ENCODE measurements around the gene DHX32.

DHX32 gene

GRCh38 chr10:125845617-125846016, 35.5 kb downstream of the DHX32 start:
- no peak overlapping the region for H3K9ac ChIP-seq (ENCODE audit: low read depth, low read length)
- no peaks in the 10 kb centered on the region for H3K9me3 ChIP-seq (ENCODE audit: control insufficient read depth, insufficient read depth, low read length)
- peaks cover 23% of the 10 kb centered on the region for H3K36me3 ChIP-seq (ENCODE audit: insufficient read depth, low read length)
- no peaks in the 10 kb centered on the region for H3K4me1 ChIP-seq (ENCODE audit: insufficient read depth, low read length)

- no peaks in the 10 kb centered on the region for H3K9me3 ChIP-seq (ENCODE audit: control insufficient read depth, insufficient read depth, low read length)
- no peaks in the 10 kb centered on the region for H3K4me1 ChIP-seq (ENCODE audit: insufficient read depth, low read length)
- no peak overlapping the region for H3K9ac ChIP-seq (ENCODE audit: low read depth, low read length)
- peaks cover 22% of the 10 kb centered on the region for H3K36me3 ChIP-seq (ENCODE audit: insufficient read depth, low read length)
These were observed 36.3 kb downstream of the DHX32 start for GRCh38 chr10:125844751-125845221.

GRCh38 chr10:125843603-125844329, 37.3 kb downstream of the DHX32 start:
- H3K36me3 ChIP-seq (ENCODE audit: insufficient read depth, low read length), result peaks cover 27% of the 10 kb centered on the region
- H3K4me1 ChIP-seq (ENCODE audit: insufficient read depth, low read length), result no peaks in the 10 kb centered on the region
- H3K9ac ChIP-seq (ENCODE audit: low read depth, low read length), result no peak overlapping the region
- H3K9me3 ChIP-seq (ENCODE audit: control insufficient read depth, insufficient read depth, low read length), result no peaks in the 10 kb centered on the region

- no peaks in the 10 kb centered on the region for H3K9me3 ChIP-seq (ENCODE audit: control insufficient read depth, insufficient read depth, low read length)
- no peaks in the 10 kb centered on the region for H3K4me1 ChIP-seq (ENCODE audit: insufficient read depth, low read length)
- H3K9ac ChIP-seq (ENCODE audit: low read depth, low read length), result no peak overlapping the region
- H3K36me3 ChIP-seq (ENCODE audit: insufficient read depth, low read length), result peaks cover 29% of the 10 kb centered on the region
These were observed 40.1 kb downstream of the DHX32 start for GRCh38 chr10:125840955-125841354.

- no peaks in the 10 kb centered on the region for H3K9me3 ChIP-seq (ENCODE audit: control insufficient read depth, insufficient read depth, low read length)
- peaks cover 29% of the 10 kb centered on the region for H3K36me3 ChIP-seq (ENCODE audit: insufficient read depth, low read length)
- H3K4me1 ChIP-seq (ENCODE audit: insufficient read depth, low read length), result no peaks in the 10 kb centered on the region
- no peak overlapping the region for H3K9ac ChIP-seq (ENCODE audit: low read depth, low read length)
These were observed 40.7 kb downstream of the DHX32 start for GRCh38 chr10:125840406-125840805.

- Histone ChIP-seq H3K9ac (ENCODE audit: low read depth, low read length) (no peak overlapping the region), H3K4me1 (ENCODE audit: insufficient read depth, low read length) (no peaks in the 10 kb centered on the region), H3K36me3 (ENCODE audit: insufficient read depth, low read length) (peaks cover 33% of the 10 kb centered on the region), H3K9me3 (ENCODE audit: control insufficient read depth, insufficient read depth, low read length) (no peaks in the 10 kb centered on the region)
These were observed 42.1 kb downstream of the DHX32 start for GRCh38 chr10:125838802-125839575.

GRCh38 chr10:125836746-125837145, 44.3 kb downstream of the DHX32 start:
- Histone ChIP-seq H3K4me1 (ENCODE audit: insufficient read depth, low read length) (no peaks in the 10 kb centered on the region), H3K36me3 (ENCODE audit: insufficient read depth, low read length) (peaks cover 42% of the 10 kb centered on the region), H3K9ac (ENCODE audit: low read depth, low read length) (no peak overlapping the region), H3K9me3 (ENCODE audit: control insufficient read depth, insufficient read depth, low read length) (no peaks in the 10 kb centered on the region)

- H3K4me1 ChIP-seq (ENCODE audit: insufficient read depth, low read length), result peaks cover 8% of the 10 kb centered on the region
- peaks cover 33% of the 10 kb centered on the region for H3K36me3 ChIP-seq (ENCODE audit: insufficient read depth, low read length)
- H3K9me3 ChIP-seq (ENCODE audit: control insufficient read depth, insufficient read depth, low read length), result no peaks in the 10 kb centered on the region
- no peak overlapping the region for H3K9ac ChIP-seq (ENCODE audit: low read depth, low read length)
These were observed 52.8 kb downstream of the DHX32 start for GRCh38 chr10:125828311-125828710.

- peaks cover 8% of the 10 kb centered on the region for H3K4me1 ChIP-seq (ENCODE audit: insufficient read depth, low read length)
- H3K9ac ChIP-seq (ENCODE audit: low read depth, low read length), result no peak overlapping the region
- H3K36me3 ChIP-seq (ENCODE audit: insufficient read depth, low read length), result peaks cover 30% of the 10 kb centered on the region
- H3K9me3 ChIP-seq (ENCODE audit: control insufficient read depth, insufficient read depth, low read length), result no peaks in the 10 kb centered on the region
These were observed 54.0 kb downstream of the DHX32 start for GRCh38 chr10:125827133-125827532.

GRCh38 chr10:125824736-125825135, 56.4 kb downstream of the DHX32 start:
- H3K36me3 ChIP-seq (ENCODE audit: insufficient read depth, low read length), result peaks cover 21% of the 10 kb centered on the region
- H3K4me1 ChIP-seq (ENCODE audit: insufficient read depth, low read length), result peaks cover 8% of the 10 kb centered on the region
- H3K9me3 ChIP-seq (ENCODE audit: control insufficient read depth, insufficient read depth, low read length), result no peaks in the 10 kb centered on the region
- H3K9ac ChIP-seq (ENCODE audit: low read depth, low read length), result peak overlapping the region; percentile 94; the same call in 1 of the 2 replicates

- H3K9ac ChIP-seq (ENCODE audit: low read depth, low read length), result peak overlapping the region; percentile 94
- peaks cover 8% of the 10 kb centered on the region for H3K4me1 ChIP-seq (ENCODE audit: insufficient read depth, low read length)
- peaks cover 16% of the 10 kb centered on the region for H3K36me3 ChIP-seq (ENCODE audit: insufficient read depth, low read length)
- no peaks in the 10 kb centered on the region for H3K9me3 ChIP-seq (ENCODE audit: control insufficient read depth, insufficient read depth, low read length)
These were observed 57.3 kb downstream of the DHX32 start for GRCh38 chr10:125823663-125824251.

GRCh38 chr10:125822878-125823662, 58.0 kb downstream of the DHX32 start, which contains the start of the genes BCCIP and UROS:
TSS of gene BCCIP (plus strand) at chr10:125823546. CDS start at chr10:125823558, 12 bp downstream.
TSS of gene UROS (minus strand) at chr10:125823258. CDS start at chr10:125816499, 6,759 bp downstream.
- Histone ChIP-seq H3K36me3 (ENCODE audit: insufficient read depth, low read length) (peaks cover 9% of the 10 kb centered on the region), H3K4me1 (ENCODE audit: insufficient read depth, low read length) (peaks cover 8% of the 10 kb centered on the region), H3K9ac (ENCODE audit: low read depth, low read length) (peak within 1 kb of the TSS; percentile 94), H3K9me3 (ENCODE audit: control insufficient read depth, insufficient read depth, low read length) (no peaks in the 10 kb centered on the region)

GRCh38 chr10:125820701-125821100, 60.4 kb downstream of the DHX32 start:
- Histone ChIP-seq H3K9me3 (ENCODE audit: control insufficient read depth, insufficient read depth, low read length) (no peaks in the 10 kb centered on the region), H3K36me3 (ENCODE audit: insufficient read depth, low read length) (no peaks in the 10 kb centered on the region), H3K4me1 (ENCODE audit: insufficient read depth, low read length) (peaks cover 8% of the 10 kb centered on the region), H3K9ac (ENCODE audit: low read depth, low read length) (no peak overlapping the region)

All from ES-I3 (cell line).